Measurements from ENCODE around the gene TAC4.

The TAC4 gene

GRCh38 chr17:49814781-49815529 is 32.9 kb downstream of the TAC4 start:
- DNase-seq (ENCODE audit: low read depth, low spot score), result no peak

GRCh38 chr17:49809056-49809455 is 38.8 kb downstream of the TAC4 start:
- no peak for DNase-seq (ENCODE audit: low read depth, low spot score)

GRCh38 chr17:49798738-49799137 is 49.1 kb downstream of the TAC4 start:
- DNase-seq (ENCODE audit: low read depth, low spot score), result no peak

DNA sequence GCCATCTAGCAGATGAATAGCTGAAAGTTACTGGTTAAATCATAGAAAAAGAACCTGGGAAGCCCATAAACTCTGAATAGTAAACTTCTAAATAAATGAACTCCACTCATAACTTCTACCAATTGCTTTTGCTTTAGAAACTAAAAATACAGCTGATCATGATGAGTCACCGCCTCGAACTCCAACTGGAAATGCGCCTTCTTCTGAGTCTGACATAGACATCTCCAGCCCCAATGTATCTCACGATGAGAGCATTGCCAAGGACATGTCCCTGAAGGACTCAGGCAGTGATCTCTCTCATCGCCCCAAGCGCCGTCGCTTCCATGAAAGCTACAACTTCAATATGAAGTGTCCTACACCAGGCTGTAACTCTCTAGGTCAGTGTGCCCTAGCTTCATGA is 49.7 kb downstream of the TAC4 start:
- DNase-seq (ENCODE audit: low read depth, low spot score), result no peak

DNA sequence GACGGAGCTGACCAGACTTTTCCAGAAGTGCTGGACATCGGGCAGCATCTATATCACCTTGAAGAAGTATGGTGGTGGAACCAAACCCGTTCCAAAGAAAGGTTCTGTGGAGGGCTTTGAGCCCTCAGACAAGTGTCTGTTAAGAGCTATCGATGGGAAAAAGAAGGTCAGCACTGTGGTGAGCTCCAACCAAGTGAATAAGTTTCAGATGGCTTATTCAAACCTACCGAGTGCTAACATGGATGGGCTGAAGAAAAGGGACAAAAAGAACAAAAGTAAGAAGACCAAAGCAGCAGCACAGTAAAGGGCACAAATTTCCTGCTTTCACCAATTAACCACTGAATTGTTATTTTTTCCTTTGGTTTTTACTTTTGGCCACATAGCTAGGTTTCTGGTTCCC is 52.5 kb downstream of the TAC4 start:
- DNase-seq (ENCODE audit: low read depth, low spot score), result no peak

DNA sequence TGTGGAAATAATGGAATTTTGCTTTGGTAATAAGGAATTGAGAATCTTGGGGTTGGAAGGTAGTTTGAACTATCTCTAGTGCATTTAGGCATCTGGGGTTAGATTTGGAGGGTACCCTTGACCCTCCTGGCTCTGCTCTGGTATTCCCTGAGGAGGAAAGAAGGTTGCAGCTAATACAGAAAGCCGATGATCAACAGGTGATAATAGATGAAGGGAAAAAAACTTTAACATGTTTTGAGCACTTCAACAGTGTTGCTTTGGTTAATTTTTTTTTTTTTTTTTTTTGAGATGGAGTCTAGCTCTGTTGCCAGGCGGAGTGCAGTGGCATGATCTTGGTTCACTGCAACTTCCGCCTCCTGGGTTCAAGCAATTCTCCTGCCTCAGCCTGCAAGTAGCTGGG is 54.6 kb downstream of the TAC4 start:
- no peak for DNase-seq (ENCODE audit: low read depth, low spot score)

DNA sequence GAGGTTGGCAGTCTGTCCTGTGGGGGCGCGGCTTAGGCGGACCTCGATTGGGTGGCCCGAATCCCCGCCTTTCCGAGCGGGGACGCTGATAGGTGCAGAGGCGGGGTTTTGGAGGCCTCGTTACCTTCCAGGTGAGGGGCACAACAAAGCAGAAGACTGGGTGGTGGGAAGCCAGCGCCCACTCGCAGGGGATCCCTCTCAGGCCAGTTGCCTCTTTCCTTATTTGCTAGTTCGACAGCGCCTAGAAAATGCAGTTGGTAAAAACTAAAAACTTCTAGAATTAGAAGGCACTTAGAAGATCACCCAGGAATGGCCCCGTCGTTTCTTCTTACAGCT is 58.7 kb downstream of the TAC4 start:
- DNase-seq (ENCODE audit: low read depth, low spot score), result no peak

DNA sequence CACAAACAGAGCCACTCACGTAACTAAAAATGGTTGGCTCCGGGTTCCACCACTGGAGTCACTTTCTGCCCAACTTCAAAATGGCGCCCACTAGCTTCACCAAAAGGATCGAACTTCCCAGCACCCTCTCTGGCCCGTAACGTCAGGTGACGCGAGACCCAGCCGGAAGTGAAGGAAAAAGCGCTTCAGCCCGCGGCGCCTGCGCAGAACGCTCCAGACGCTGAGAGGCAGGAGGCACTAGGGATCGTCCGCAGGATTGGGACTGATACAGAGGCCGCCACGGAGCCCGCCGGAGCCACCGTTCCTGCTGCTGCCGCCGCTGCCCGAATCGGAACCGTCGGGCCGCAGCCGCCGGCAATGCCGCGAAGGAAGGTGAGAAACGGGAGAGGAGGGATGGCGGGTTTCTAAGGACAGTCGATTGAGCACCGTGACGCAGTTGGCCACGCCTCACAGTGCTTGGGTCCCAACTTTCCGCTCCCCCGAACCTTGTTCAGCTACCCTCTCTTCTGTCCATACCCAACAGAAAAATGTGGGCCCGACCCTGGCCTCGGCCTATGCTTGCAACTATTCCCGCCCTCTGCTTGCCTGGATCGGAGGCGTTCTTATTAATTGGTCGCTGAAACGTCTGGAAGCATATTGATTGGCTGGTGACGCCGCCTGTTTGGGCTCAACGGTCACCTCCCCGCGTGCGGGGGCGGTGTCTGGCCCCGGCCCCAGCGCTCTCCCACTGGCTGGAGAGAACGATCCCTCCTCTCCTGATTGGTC is 59.2 kb downstream of the TAC4 start, which contains the start of gene KAT7:
Gene KAT7 (plus strand): TSS at position 204 of the 765 bp plus-strand sequence. CDS start 154 bp downstream, at position 358.
- DNase-seq (ENCODE audit: low read depth, low spot score), result peak; percentile 100
